ENCODE measurements around the gene BATF. TPM values are rescaled to one million over a fixed set of nuclear protein-coding genes. Genes with fewer than 3 reads are reported as not detected.

The BATF gene
- polyA plus RNA-seq, 1 experiment: not detected

DNA sequence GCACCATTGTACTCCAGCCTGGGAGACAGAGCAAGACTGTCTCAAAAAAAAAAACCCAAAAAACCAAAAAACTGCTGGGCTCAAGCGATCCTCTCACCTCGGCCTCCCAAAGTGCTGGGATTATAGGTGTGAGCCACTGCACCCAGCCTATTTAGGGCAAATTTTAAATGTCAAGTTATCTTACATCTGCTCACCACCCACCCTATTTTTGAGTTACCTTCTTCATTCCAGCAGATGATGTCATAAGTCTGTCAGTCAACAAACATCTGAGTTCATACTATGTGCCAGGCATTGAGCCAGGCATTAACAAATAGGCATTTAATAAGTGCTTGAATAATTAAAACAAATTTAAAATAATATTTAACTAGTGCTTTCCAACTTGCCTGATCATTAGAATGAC is 21.5 kb downstream of the BATF start:
- peaks cover 5% of the 10 kb centered on the region for H3K27me3 ChIP-seq (ENCODE audit: control insufficient read depth, insufficient read depth, low read length)
- H3K4me3 ChIP-seq (ENCODE audit: low read depth, low read length): no peak overlapping the region
- DNase-seq (ENCODE audit: low read depth, low spot score): no peak
- no peak for TF ChIP-seq CTCF (IDR thresholded peaks at IDR 0.05; ENCODE audit: low read depth, low read length)
- CTCF ChIA-PET: interaction anchor here (1.3 kb wide), 1 partner anchor 18 kb away, joined by 5 read pairs; no protein-coding TSS in a partner anchor
- no peaks in the 10 kb centered on the region for H3K9me3 ChIP-seq (ENCODE audit: control insufficient read depth, insufficient read depth, low read length)
- POLR2A ChIA-PET: no interaction called here
- H3K27ac ChIP-seq (ENCODE audit: low read depth, low read length): no peak overlapping the region

- H3K4me3 ChIP-seq (ENCODE audit: low read depth, low read length): no peak overlapping the region
- H3K27ac ChIP-seq (ENCODE audit: low read depth, low read length): no peak overlapping the region
- DNase-seq (ENCODE audit: low read depth, low spot score): no peak
- H3K9me3 ChIP-seq (ENCODE audit: control insufficient read depth, insufficient read depth, low read length): no peaks in the 10 kb centered on the region
- ChIA-PET POLR2A (no interaction called here), CTCF (interaction anchor here (1.6 kb wide), 1 partner anchor 16 kb away, joined by 5 read pairs; no protein-coding TSS in a partner anchor)
- no peak for TF ChIP-seq CTCF (IDR thresholded peaks at IDR 0.05; ENCODE audit: low read depth, low read length)
- peaks cover 9% of the 10 kb centered on the region for H3K27me3 ChIP-seq (ENCODE audit: control insufficient read depth, insufficient read depth, low read length)
Measured at GRCh38 chr14:75545907-75546306, 23.6 kb downstream of the BATF start.

DNA sequence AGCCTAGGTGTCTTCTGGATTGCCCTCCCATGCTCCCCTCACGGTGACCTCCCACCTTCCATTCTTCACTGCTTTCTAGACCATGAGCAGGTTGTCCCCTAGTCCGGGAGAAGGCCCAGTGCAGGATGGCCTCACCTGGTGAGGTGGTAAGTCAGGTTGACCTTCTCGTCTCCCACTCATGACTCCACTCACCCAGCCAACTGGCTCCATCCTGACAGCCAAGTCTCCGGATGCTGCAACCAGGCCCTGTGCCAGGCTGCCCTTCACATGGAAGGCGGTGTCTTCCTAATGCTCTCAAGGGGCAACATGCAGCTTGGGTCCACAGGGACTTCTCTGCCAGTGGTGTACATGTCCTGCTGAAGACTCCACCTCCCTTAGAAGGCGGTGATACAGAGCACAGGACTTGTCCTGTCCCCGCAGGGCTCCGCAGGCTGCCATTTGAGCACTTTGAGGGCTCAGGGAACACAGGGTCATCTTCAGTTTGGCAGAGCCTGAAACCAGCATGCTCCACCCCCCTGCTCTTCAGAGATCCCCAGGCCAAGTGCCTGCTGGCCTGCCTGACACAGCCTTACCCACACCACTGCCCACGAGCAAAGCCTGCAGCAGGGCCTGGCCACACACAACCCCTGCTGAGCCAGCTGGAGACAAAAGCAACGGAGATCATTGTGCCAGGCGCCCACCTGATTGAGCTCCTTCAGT is 25.4 kb downstream of the BATF start:
- DNase-seq (ENCODE audit: low read depth, low spot score): no peak
- Histone ChIP-seq H3K4me3 (ENCODE audit: low read depth, low read length) (no peak overlapping the region), H3K27ac (ENCODE audit: low read depth, low read length) (no peak overlapping the region), H3K27me3 (ENCODE audit: control insufficient read depth, insufficient read depth, low read length) (peaks cover 10% of the 10 kb centered on the region), H3K9me3 (ENCODE audit: control insufficient read depth, insufficient read depth, low read length) (no peaks in the 10 kb centered on the region)
- POLR2A ChIA-PET: no interaction called here
- CTCF ChIA-PET: interaction anchor here (0.7 to 1.6 kb wide), 2 partner anchors 13 kb away, joined by 3 to 14 read pairs; no protein-coding TSS in a partner anchor
- no peak for TF ChIP-seq CTCF (IDR thresholded peaks at IDR 0.05; ENCODE audit: low read depth, low read length)

DNA sequence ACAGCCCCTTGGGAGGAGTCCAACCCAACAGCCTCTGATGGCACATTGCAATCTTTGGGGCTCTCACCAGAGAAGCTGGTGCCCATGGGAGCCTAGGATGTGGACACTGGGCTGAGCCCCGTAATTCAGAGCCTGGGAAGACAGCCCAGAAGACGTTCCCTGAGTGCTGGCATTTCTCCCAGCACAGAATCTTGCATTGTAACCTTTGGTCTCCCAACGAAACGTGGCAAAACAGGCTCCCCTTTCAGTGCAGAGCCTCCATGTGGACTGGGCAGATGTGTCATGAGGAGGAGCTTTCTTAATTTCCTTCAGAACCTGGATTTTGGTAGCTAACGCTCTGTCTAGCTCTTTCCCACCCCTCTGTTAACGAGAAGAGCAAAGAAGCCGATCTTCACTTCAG is 26.3 kb downstream of the BATF start:
- DNase-seq (ENCODE audit: low read depth, low spot score): no peak
- Histone ChIP-seq H3K27me3 (ENCODE audit: control insufficient read depth, insufficient read depth, low read length) (peaks cover 8% of the 10 kb centered on the region), H3K9me3 (ENCODE audit: control insufficient read depth, insufficient read depth, low read length) (no peaks in the 10 kb centered on the region), H3K27ac (ENCODE audit: low read depth, low read length) (no peak overlapping the region), H3K4me3 (ENCODE audit: low read depth, low read length) (no peak overlapping the region)
- ChIA-PET CTCF (interaction anchor here (1.6 kb wide), 1 partner anchor 12 kb away, joined by 14 read pairs; no protein-coding TSS in a partner anchor), POLR2A (no interaction called here)
- TF ChIP-seq CTCF (IDR thresholded peaks at IDR 0.05; ENCODE audit: low read depth, low read length): no peak

DNA sequence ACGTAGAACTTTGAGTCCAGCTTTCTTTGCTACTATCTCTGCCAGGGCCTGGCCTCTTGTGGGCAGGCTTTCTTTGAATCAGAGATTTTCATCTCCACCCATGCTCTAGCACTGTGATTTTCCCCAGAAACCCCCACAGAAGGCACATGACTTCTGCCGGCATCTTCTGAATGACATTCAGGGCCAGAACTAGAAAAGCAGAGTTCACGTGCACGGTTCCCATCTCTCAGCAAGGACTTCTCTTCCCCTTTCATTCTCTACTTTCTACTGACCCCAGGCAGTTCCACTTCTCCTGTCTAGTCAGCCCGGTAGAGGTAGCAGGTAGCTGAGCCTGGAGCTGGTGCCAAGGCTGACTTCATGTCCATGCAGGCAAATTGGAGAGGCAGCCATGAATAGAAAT is 26.9 kb downstream of the BATF start:
- POLR2A ChIA-PET: no interaction called here

More for the DNA sequence above, 26.9 kb downstream of the BATF start:
- peaks cover 8% of the 10 kb centered on the region for H3K27me3 ChIP-seq (ENCODE audit: control insufficient read depth, insufficient read depth, low read length)
- H3K9me3 ChIP-seq (ENCODE audit: control insufficient read depth, insufficient read depth, low read length): no peaks in the 10 kb centered on the region
- no peak overlapping the region for H3K4me3 ChIP-seq (ENCODE audit: low read depth, low read length)
- CTCF ChIA-PET: interaction anchor here (1.6 kb wide), 1 partner anchor 11 kb away, joined by 14 read pairs; no protein-coding TSS in a partner anchor
- TF ChIP-seq CTCF (IDR thresholded peaks at IDR 0.05; ENCODE audit: low read depth, low read length): no peak
- no peak overlapping the region for H3K27ac ChIP-seq (ENCODE audit: low read depth, low read length)
- no peak for DNase-seq (ENCODE audit: low read depth, low spot score)

Data from AG04450 (cell line).